GM18499 (cell line): ENCODE results near the gene IFI27L1.

Experiments used
- ATAC-seq: cut with Tn5 transposase; IDR thresholded peaks from one replicate; pipeline ENCODE4 v1.9.1; 2021; ENCODE audit warnings: moderate number of reproducible peaks; ENCODE audit not compliant: insufficient read depth, unreplicated experiment

IFI27L1 gene

GRCh38 chr14:94112513-94113063 is 31.5 kb downstream of the IFI27L1 start:
- ATAC-seq = no peak

GRCh38 chr14:94113073-94113472 is 32.0 kb downstream of the IFI27L1 start:
- ATAC-seq = no peak

- ATAC-seq = no peak
Observed at GRCh38 chr14:94113490-94113889, 32.4 kb downstream of the IFI27L1 start.

DNA sequence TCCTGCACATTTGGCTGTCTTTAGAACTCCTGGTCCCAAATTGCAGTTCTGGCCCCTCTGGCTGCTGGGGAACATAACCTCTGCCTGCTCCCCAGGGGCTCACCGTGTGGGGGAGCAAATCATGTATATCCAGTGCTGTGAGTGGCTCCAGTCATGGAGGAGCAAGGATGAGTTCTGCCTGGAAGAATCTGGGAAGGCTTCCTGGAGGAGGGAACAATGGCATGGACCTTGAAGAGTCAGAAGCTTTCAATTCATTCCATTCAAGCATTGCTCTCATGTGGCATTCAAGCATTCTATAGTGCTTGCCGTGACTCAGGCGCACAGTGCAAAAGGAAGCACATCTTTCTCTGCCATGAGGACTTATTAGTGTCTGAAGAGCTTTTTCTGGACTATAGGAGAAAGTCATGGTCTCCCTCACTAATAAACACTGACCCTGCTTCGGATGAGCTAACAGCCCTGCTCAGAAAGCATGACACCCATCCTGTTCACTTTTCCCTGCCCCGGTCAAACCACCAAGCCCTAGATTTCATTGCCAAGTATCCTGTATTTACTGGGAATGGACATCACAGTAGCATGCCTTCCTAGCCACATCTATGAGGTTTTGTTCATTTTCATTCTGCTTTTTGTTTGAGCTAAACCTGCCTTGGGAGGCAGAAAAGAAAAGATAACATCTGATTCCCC is 32.9 kb downstream of the IFI27L1 start:
- ATAC-seq = no peak

DNA sequence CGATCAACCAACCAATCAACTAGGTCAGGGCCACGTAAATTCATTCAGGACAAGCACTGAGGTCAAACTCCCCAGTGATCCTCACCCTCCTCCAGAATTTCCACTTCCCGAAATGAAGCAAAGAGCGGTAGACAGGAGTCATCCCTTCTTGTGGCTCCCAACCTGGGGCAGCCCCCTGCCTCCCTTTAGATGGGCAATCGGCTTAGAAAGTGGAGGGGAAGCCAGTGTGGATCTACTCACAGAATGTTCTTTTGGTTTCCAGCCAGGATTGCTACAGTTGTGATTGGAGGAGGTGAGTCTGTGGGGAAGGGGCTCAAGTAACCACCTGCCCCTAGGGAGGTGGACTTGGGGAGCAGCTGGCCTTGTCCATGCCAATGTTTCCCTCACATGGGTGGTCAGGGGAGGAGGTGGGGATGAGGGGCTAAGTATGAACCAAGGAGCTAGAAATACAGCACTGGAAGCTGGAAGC is 33.5 kb downstream of the IFI27L1 start:
- no peak for ATAC-seq

GRCh38 chr14:94115058-94115591 is 34.0 kb downstream of the IFI27L1 start:
- ATAC-seq = no peak

DNA sequence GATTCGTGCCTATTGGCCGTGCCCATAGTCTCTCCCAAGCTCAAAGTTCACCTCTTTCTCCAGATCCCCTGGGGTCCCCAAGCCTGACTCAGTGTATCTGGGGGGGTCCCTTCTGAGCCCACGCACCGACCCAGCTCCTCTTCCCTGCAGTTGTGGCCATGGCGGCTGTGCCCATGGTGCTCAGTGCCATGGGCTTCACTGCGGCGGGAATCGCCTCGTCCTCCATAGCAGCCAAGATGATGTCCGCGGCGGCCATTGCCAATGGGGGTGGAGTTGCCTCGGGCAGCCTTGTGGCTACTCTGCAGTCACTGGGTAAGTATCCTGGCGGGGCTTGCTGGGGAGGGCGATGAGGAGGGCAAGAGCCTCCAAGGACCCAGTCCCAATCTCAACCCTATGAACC is 34.5 kb downstream of the IFI27L1 start:
- no peak for ATAC-seq

GRCh38 chr14:94116701-94117100 is 35.6 kb downstream of the IFI27L1 start:
- no peak for ATAC-seq

GRCh38 chr14:94117856-94118255 is 36.7 kb downstream of the IFI27L1 start:
- no peak for ATAC-seq

DNA sequence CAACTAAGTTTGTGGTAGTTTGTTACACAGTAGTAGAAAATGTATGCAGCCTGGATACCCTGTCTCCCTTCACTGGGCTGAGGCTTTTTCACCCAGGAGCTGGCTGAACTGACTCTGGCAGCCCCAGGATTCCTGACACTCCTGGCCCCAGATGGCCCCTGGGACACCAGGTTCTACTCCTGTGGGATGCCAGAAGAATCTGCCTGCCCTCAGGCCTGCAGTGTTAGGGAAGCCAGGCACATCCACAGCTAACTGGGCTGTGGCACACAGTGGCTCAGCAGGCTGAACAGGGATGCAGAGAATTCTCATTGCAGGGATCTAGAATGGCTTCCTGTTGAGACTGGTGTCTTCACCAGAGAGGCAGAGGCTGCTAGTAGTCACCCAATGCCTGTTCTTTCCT is 38.0 kb downstream of the IFI27L1 start:
- ATAC-seq = no peak

DNA sequence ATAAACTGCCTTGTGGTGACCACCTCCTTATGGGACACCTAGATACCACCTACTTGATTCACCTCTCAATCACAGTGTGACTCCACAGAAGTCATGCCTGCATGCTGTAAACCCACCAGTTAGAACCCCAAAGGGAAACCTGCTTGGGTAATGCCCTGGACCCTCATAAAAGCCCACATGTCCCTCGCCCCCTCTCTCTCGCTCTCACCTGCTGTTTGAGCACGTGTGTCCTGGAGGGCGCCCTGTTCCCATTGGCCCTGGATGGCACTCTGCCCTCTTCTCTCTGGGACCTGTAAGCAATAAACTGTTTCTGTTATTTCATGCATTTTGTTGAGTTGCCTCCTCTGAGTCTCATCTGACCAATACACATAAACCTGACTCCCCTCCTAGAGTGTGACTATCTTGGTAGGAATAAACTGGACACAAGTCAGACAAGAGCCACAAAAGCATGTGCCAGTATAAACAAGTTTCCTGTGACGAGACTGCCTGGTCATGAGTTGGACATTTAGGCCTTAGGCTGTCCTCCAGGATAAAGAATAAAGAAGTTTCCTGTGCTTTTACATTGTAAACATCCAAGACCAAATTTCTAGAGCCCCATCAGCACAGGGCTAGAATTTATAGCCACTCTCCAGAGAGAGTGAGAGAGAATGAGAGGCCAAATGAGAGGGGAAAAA is 39.7 kb downstream of the IFI27L1 start:
- ATAC-seq = no peak

DNA sequence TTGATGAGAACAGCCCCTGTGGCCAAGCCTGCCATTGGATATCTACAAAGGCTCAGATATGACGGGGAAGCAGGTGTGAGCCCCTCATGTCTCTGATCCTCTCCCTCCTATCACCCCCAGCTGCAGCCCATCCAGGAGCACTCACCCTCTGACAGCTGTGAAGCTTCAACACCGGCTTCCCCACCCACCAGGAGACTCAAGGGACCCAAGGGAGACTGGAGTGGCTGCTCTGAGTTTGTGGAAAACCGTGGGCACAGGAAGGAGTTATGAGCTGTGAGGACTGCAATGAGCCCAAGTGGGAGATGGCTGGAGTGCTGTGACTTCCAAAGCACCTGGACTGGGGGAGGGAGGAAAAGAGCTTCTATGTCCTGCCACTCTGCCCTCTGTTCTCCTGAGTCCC is 40.4 kb downstream of the IFI27L1 start:
- ATAC-seq = no peak

GRCh38 chr14:94122438-94122837 is 41.3 kb downstream of the IFI27L1 start:
- no peak for ATAC-seq

- no peak for ATAC-seq
Observed at GRCh38 chr14:94123296-94123695, 42.2 kb downstream of the IFI27L1 start.

DNA sequence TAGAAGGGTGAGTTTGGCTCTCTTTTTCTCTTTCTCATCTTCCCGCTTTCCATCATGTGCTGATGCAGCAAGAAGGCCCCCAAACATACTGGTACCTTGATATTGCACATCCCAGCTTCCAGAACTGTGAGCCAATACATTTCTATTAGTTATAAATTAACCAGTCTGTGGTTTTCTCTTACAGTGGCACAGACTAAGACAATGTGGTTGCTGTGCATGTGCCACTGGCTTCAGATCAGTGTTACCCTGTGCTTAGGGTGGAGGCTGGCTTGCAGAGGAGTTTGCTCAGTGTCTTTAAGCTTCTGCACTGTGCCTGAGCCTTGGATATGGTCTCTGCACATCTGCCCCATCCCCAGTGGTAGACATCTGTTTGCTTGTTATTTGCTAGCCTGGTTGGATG is 42.8 kb downstream of the IFI27L1 start:
- ATAC-seq = no peak

GRCh38 chr14:94124582-94125377 is 43.7 kb downstream of the IFI27L1 start:
- no peak for ATAC-seq

GRCh38 chr14:94125659-94126418 is 44.7 kb downstream of the IFI27L1 start:
- no peak for ATAC-seq

DNA sequence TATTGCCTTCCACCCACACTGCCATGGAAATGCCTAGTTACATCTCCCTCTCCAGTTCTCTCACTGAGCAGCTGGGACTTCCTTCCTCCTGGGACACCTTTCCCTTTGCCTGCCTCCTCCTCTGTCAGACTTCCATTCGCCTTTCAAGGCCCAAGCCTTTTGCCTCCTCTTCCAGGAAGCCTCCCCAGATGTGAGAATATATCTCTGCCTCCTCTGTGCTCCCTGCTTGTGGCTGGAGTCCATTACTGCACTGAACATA is 45.2 kb downstream of the IFI27L1 start:
- no peak for ATAC-seq

GRCh38 chr14:94126800-94127199 is 45.7 kb downstream of the IFI27L1 start:
- ATAC-seq = no peak

DNA sequence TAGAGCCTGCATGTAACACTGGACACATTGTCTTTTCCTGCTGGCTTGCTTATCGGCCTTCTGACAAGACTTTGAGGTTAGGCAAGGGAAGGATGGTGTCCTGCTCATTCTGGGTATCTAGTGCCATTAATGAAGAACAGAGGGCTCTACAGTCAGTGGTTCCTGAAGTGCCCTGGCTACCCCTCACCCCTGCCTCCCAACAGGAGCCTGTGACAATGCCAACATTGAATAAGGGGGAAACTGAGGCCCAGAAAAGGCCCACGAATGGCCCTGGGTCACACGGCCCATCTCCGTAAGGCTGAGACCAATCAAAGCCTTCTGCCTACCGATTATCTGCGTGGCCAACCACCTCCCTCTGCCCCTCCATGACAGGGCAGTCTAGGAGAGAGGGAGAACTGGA is 46.2 kb downstream of the IFI27L1 start:
- ATAC-seq = no peak
